CD4-positive, alpha-beta T cell treated with Interleukin-2 at 100 ng/mL for 4 hours (primary cell): ENCODE results near the gene NPIPA1.
A peak's percentile ranks its signal among the peaks of the same experiment; 100 is the strongest.
"Not testable (repeated sequence)": the region's sequence is repeated elsewhere in the genome, so short reads cannot be mapped to it uniquely, and the experiment has no call there.

ENCODE experiments used
- DNase-seq: peaks from one replicate; pipeline ENCODE4 v3.0.0-alpha.2; 2020; ENCODE audit warnings: low spot score

The NPIPA1 gene

DNA sequence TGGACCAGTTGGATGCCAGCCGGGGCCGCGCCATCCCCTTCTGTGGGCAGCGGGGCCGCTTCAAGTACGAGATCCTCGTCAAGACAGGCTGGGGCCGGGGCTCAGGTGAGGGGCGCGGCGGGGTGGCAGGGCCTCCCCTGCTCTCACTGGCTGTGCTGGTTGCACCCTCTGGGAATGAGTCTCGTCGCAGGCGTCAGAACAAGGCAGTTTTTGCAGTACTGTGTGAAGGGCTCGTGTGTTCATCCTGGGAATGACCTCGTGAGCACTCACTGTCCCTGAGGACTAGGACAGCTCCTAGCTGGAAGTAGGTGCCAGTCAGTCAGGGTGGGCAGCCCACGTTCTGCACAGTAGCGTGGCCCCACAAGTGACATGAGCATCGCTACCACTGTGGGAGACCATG lies 6.3 kb upstream of the NPIPA1 start:
- not testable (repeated sequence) for DNase-seq

- not testable (repeated sequence) for DNase-seq
These were observed 4.5 kb upstream of the NPIPA1 start for GRCh38 chr16:14932581-14933375.

GRCh38 chr16:14937994-14938393 lies 751 bp downstream of the NPIPA1 start:
- not testable (repeated sequence) for DNase-seq

DNA sequence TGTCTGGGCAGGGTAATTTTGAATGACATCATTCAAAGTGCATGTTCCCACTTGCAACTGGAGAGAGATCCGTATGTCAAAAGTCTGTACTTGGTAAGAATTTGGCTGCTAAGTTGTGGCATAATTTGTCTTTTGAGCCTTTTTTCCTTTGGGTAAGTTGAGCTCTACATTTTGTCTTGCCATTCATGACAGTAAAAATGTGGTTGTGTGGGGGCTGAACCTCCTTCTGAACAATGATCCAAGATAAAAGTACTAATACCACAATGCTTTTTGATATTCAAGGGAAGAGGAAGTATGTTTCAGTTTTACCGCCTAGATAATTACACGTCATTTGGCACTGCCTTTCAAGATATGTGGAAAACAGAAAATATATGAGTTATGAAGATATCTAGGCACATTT lies 5.4 kb downstream of the NPIPA1 start:
- not testable (repeated sequence) for DNase-seq

DNA sequence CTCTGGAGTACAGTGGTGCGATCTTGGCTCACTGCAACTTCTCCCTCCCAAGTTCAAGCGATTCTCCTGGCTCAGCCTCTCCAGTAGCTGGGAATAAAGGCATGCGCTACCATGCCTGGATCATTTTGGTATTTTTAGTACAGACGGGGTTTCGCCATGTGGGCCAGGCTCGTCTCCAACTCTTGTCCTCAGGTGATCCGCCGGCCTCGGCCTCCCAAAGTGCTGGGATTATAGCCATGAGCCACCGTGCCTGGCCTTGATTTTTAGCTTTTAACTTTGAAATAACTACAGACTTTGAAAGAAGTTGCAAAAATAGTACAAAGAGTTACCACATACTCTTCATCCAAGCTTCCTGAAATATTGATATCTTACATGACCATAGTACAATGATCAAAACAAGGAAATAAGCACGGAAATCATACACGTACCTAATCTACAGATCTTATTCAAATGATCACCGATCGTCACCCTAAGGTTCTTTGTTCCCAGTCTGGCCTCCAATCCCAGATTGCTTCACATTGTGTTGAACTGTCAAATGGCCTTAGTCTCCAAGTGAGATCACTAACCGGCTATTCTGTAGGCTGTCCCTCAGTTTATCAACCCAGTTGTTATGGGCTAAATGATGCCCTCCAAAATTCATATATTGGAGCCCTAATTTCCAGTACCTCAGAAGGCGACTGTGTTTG lies 18.4 kb downstream of the NPIPA1 start:
- DNase-seq = no peak

DNA sequence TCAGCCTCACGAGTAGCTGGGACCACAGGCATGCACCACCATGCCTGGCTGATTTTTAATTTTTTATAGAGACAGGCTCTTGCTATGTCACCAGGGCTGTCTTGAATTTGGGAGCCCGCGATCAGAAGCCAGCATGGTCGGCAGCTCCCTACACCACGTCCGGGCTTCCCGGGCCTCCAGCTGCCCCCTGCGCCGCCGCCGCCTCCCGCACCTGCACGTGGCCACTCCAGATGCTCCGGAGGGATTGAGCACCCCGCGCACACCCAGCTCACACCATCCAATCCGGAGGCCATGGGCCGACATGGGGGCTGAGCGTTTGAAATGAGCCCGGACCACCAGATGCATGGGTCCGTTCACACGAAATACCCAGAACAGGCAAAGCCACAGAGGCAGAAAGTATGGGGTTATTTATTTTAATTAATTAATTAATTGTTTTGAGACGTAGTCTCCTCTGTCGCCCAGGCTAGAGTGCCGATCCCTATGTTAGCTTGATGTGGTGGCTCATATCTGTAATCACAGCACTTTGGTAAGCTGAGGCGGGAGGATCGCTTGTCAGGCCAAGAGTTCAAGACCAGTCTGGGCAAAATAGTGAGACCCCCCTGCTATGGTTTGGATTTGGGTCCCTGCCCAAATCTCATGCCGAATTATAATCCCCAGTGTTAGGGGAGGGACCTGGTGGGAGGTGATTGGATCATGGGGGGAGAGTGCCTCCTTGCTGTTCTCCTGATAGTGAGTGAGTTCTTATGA lies 20.5 kb downstream of the NPIPA1 start:
- DNase-seq = no peak

GRCh38 chr16:14958323-14958600 lies 21.0 kb downstream of the NPIPA1 start:
- no peak for DNase-seq

GRCh38 chr16:14958970-14959369 lies 21.7 kb downstream of the NPIPA1 start:
- no peak for DNase-seq

GRCh38 chr16:14961405-14962186 lies 24.4 kb downstream of the NPIPA1 start:
- DNase-seq = no peak

- no peak for DNase-seq
These were observed 26.3 kb downstream of the NPIPA1 start for GRCh38 chr16:14963281-14964173.

DNA sequence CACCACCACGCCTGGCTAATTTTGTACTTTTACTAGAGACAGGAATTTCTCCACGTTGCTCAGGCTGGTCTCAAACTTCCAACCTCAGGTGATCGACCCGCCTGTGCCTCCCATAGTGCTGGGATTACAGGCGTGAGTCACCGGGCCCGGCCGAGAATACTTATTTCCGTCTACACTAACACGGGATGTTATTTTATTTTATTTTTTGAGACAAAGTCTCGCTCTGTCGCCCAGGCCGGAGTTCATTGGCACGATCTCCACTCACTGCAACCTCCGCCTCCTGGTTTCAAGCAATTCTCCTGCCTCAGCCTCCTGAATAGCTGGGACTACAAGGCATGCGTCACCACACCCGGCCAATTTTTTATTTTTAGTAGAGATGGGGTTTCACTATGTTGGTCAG lies 28.1 kb downstream of the NPIPA1 start:
- no peak for DNase-seq

- not testable (repeated sequence) for DNase-seq
These were observed 32.6 kb downstream of the NPIPA1 start for GRCh38 chr16:14969795-14970194.

DNA sequence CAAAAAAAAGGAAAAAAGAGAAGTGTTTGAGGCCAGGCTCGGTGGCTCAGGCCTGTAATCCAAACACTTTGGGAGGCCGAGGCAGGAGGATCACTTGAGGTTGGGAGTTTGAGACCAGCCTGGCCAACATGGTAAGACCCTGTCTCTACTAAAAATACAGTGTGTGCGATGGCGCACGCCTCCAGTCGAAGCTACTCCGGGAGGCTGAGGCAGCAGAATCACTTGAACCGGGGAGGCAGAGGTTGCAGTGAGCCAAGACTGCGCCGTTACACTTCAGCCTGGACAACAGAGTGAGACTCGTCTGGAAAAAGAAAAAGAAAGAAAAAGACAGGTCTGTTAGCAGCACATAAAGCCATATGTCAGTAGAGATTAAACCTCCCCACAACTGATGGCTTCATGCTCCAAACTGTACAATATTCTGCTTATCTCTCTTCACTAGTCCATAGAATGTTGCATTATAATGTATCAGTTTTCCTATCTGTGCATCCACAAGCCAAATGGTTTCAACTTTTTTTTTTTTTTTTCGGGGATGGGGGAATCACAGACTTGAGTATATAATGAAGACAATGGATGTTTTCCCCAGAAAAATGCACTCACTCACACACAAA lies 34.5 kb downstream of the NPIPA1 start:
- DNase-seq = not testable (repeated sequence)

GRCh38 chr16:14973785-14974322 lies 36.6 kb downstream of the NPIPA1 start:
- not testable (repeated sequence) for DNase-seq

DNA sequence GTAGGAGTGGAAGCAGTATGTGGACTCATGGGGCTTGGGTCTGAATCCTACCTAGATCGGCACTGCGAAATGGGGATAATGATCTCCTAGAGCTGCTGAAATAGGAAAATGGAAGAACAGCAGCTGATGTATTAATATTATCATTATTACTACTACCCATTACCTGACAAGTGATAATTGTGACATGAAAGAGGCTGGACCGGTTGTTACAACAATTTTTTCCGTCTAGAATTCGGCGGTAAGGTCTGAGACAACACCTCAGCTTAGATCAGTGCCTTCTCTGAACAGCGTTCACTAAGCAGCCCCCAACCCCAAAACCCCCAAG lies 37.0 kb downstream of the NPIPA1 start:
- DNase-seq = not testable (repeated sequence)

DNA sequence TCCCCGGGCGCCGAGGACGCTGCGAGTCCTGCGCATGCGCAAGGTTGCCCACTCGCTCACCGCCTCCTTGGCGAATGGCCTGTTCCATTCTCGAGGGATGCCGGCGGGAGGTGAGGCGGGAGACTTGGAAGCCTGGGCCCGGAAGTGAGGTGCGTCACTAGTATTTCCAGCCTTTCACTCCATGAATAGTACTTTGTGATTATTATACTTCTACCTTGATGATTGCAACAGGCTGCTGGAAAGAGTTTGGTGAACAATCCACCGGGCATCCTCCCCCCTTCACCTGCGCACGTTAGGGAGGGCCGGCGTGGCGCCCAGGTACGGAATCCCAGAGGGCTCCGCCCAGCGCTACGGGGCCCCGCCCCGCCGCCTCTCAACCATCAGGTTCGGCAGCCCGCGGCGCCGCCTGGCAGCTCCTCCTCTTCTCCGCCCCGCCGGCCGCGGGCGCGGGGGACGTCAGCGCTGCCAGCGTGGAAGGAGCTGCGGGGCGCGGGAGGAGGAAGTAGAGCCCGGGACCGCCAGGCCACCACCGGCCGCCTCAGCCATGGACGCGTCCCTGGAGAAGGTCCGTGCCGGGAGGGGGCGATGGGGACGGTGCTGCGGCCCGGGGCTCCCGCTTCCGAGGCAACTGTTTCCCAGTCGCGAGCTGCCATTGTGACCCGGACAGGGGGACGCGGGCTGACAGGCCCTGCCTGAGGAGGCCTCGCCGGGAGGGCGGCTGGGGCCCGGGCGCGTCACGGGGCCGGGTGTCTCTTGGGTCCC lies 37.6 kb downstream of the NPIPA1 start, which contains the start of gene PDXDC1:
TSS of gene PDXDC1 (plus strand) at position 371 of the 762 bp plus-strand sequence. CDS start at position 545, 174 bp downstream.
- DNase-seq = peak; percentile 98

GRCh38 chr16:14975418-14976194 lies 38.4 kb downstream of the NPIPA1 start:
- peak; percentile 64 for DNase-seq

DNA sequence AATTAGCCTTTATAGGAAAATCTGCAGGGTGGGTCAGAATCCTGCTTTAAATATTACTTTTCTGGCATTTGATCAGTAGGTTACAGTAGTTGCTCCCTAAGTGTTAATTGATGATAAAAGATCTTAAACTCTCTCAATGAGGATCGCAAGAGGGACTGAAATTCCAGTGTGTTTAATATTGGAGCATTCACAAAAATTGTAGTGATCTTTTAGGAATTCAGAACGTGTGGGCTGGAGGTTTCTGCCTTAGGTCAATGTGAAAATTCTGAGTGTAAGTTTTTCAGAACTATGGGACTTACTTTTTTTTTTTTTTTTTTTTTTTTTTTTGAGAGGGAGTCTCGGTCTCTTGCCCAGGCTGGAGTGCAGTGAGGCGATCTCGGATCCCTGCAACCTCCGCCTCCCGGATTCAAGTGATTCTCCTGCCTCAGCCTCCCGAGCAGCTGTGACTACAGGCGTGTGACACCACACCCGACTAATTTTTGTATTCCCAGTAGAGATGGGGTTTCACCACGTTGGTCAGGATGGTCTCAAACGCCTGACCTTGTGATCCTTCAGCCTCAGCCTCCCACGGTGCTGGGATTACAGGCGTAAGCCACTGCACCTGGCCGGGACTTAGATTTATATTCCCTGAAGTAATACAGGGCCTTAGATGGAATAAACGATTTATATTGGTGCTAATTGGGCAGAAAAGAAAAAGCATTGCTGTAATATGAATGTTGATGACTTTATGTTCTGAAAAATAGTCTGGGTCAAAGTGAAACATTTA lies 39.9 kb downstream of the NPIPA1 start:
- not testable (repeated sequence) for DNase-seq
